CD4-positive, alpha-beta memory T cell (primary cell): ENCODE results near the gene KRT23. TPM values are rescaled to one million over a fixed set of nuclear protein-coding genes. Genes with fewer than 3 reads are reported as not detected.

Source experiments
- CTCF ChIA-PET: fragments of 350-600 bp; sonication (Branson Sonifier 250); formaldehyde crosslinking; loops from one replicate; lab custom pipeline; 2021; ENCODE audit warnings: inconsistent platforms; ENCODE audit not compliant: partially characterized antibody; lab: Charles Lee
- POLR2A ChIA-PET: fragments of 350-600 bp; sonication (Branson Sonifier 250); formaldehyde crosslinking; loops from one replicate; lab custom pipeline; 2021; ENCODE audit not compliant: partially characterized antibody; lab: Charles Lee
- DNase-seq, 5 donors: peaks; one replicate each; pipeline versions ENCODE4 v3.0.0 to v3.0.0-alpha.2; 2020 to 2022; ENCODE audit warnings: mixed read lengths in 1 of 5
- H3K27ac ChIP-seq: one replicate; pipeline ENCODE4 v1.7.0; 2013; ENCODE audit warnings: low read depth, low read length
- H3K27me3 ChIP-seq: 2 replicates; pipeline ENCODE4 v1.7.0; 2013; ENCODE audit warnings: mild to moderate bottlenecking, low read length, moderate library complexity; ENCODE audit not compliant: insufficient read depth
- H3K36me3 ChIP-seq: 2 replicates; pipeline ENCODE4 v1.7.0; 2013; ENCODE audit warnings: mild to moderate bottlenecking, low read length, moderate library complexity; ENCODE audit not compliant: insufficient read depth
- H3K4me1 ChIP-seq: 2 replicates; pipeline ENCODE4 v1.7.0; 2013; ENCODE audit warnings: mild to moderate bottlenecking, low read length, moderate library complexity; ENCODE audit not compliant: insufficient read depth
- H3K4me3 ChIP-seq, 2 donors: one replicate each; pipeline ENCODE4 v1.7.0; 2013; ENCODE audit warnings: low read length in 2 of 2, mild to moderate bottlenecking in 1 of 2
- H3K9me3 ChIP-seq, 2 donors: one replicate each; pipeline ENCODE4 v1.7.0; 2013; ENCODE audit warnings: low read length in 2 of 2, control low read depth in 1 of 2; ENCODE audit not compliant: control insufficient read depth in 1 of 2
- H3K27ac Mint-ChIP-seq, 7 donors: one replicate each; pipeline ENCODE4 v1.8.0; 2020 to 2021; ENCODE audit warnings: mixed read lengths in 7 of 7, mild to moderate bottlenecking in 6 of 7, inconsistent platforms in 3 of 7, moderate library complexity in 3 of 7
- H3K27me3 Mint-ChIP-seq, 2 donors: one replicate each; pipeline ENCODE4 v1.8.0; 2020 to 2021; ENCODE audit warnings: mixed read lengths in 2 of 2
- H3K36me3 Mint-ChIP-seq, 2 donors: one replicate each; pipeline ENCODE4 v1.8.0; 2020 to 2021; ENCODE audit warnings: mixed read lengths in 2 of 2, inconsistent platforms in 1 of 2, mild to moderate bottlenecking in 1 of 2
- H3K4me1 Mint-ChIP-seq, 4 donors: one replicate each; pipeline ENCODE4 v1.8.0; 2020 to 2021; ENCODE audit warnings: mixed read lengths in 4 of 4, mild to moderate bottlenecking in 1 of 4
- H3K4me3 Mint-ChIP-seq, 8 donors: one replicate each; pipeline ENCODE4 v1.8.0; 2020 to 2021; ENCODE audit warnings: mixed read lengths in 8 of 8, mild to moderate bottlenecking in 7 of 8, moderate library complexity in 6 of 8, inconsistent platforms in 3 of 8
- H3K9me3 Mint-ChIP-seq, 8 donors: one replicate each; pipeline ENCODE4 v1.8.0; 2020 to 2021; ENCODE audit warnings: mixed read lengths in 8 of 8, mild to moderate bottlenecking in 5 of 8, inconsistent platforms in 3 of 8, moderate library complexity in 1 of 8
- intact Hi-C: fragments of 100-400 bp; cut with micrococcal nuclease; formaldehyde crosslinking; loops from one replicate; pipeline ENCODE4 v1.15.1; 2023
- polyA plus RNA-seq, 2 donors: library from polyadenylated mRNA; unstranded; fragments of 300-500 nt; fragmentation: Illumina TruSeq; gene quantifications; one replicate each; pipeline ENCODE4 v1.2.3, GENCODE V29; 2021
- total RNA-seq, 2 experiments: library from RNA; stranded (reverse); gene quantifications; one replicate each; pipeline ENCODE4 v1.2.3, GENCODE V29; 2021

KRT23 gene
- total and polyA plus RNA-seq, 4 experiments from 2014 or later = 0.15 TPM; not detected in 3

DNA sequence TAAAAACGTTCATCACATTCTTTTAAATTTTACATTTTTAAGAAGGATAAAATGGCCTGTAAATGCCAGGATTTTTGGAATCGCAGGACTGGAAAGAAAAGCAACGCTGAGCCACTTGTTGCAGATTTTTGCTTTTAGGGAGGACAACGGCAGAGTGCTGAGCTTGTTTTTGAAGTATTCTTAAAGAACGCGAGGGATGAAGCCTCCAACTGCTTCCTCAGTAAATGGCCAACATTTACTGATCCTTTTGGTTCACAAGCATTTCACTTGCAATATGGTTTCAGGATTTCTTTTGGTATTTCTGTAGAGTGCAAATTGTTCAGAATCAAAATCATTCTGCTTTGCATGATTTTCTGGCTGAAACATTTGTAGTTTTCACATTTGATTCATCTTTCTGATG lies 2.8 kb upstream of the KRT23 start:
- no peaks in the 10 kb centered on the region for H3K4me1 ChIP-seq
- no peak overlapping the region for H3K4me3 Mint-ChIP-seq
- H3K4me1 Mint-ChIP-seq = no peaks in the 10 kb centered on the region
- no peak for DNase-seq
- CTCF ChIA-PET = no interaction called here
- no peak overlapping the region for H3K27ac Mint-ChIP-seq
- H3K36me3 ChIP-seq = no peaks in the 10 kb centered on the region
- H3K36me3 Mint-ChIP-seq = no peaks in the 10 kb centered on the region
- H3K9me3 ChIP-seq = no peaks in the 10 kb centered on the region
- POLR2A ChIA-PET = no interaction called here
- no peak overlapping the region for H3K27ac ChIP-seq
- intact Hi-C loops = no loop called here
- H3K27me3 ChIP-seq = no peaks in the 10 kb centered on the region
- no peaks in the 10 kb centered on the region for H3K9me3 Mint-ChIP-seq
- peaks cover 4 to 19% of the 10 kb centered on the region in 2 donors for H3K27me3 Mint-ChIP-seq
- no peak overlapping the region for H3K4me3 ChIP-seq

DNA sequence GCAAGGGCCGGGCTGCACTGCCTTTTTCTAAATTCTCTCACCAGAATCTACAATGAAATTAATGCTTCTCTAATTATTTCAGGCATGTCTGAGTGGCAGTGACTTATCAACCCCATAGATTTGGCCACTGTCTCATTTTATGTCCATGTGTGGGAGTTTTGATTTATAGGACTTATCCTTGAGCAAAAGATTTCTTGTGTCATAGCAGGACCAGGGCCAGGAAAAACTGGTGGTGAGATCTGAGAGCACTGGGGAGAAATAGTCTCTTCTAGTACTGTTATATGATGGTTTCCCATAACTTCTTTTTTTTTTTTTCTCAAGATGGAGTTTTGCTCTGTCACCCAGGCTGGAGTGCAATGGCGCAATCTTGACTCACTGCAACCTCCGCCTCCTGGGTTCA lies 1.5 kb upstream of the KRT23 start:
- no peaks in the 10 kb centered on the region for H3K36me3 Mint-ChIP-seq
- H3K9me3 Mint-ChIP-seq = no peaks in the 10 kb centered on the region
- intact Hi-C loops = no loop called here
- Histone ChIP-seq H3K36me3 (no peaks in the 10 kb centered on the region), H3K4me1 (no peaks in the 10 kb centered on the region), H3K27ac (no peak overlapping the region), H3K4me3 (no peak overlapping the region), H3K9me3 (no peaks in the 10 kb centered on the region), H3K27me3 (no peaks in the 10 kb centered on the region)
- no peak overlapping the region for H3K27ac Mint-ChIP-seq
- DNase-seq = no peak
- no peak overlapping the region for H3K4me3 Mint-ChIP-seq
- CTCF ChIA-PET = no interaction called here
- peaks cover 8 to 10% of the 10 kb centered on the region in 2 donors for H3K27me3 Mint-ChIP-seq
- H3K4me1 Mint-ChIP-seq = no peaks in the 10 kb centered on the region
- POLR2A ChIA-PET = no interaction called here

DNA sequence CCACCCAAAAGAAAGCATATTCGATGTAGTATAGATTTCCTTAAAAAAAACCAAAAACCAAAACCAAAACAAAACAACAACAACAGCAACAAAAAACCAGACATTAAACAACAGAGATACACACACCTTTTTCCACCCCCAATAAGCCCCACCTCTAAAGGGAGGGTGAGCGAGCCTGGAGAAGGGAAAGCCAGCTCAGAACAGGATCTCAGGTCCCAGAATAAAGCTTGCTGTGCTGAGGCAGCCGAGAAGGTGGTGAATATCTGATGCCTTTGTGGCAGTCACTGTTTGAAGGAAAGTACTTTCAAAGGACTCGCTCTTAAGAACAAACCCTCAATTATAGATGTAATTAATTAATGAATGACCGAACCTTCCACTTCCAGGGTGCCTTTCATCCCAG lies 470 bp downstream of the KRT23 start:
- CTCF ChIA-PET = no interaction called here
- H3K27me3 Mint-ChIP-seq = peaks cover 6 to 8% of the 10 kb centered on the region in 2 donors
- DNase-seq = no peak
- Histone ChIP-seq H3K27ac (no peak overlapping the region), H3K36me3 (no peaks in the 10 kb centered on the region), H3K9me3 (no peaks in the 10 kb centered on the region), H3K4me1 (no peaks in the 10 kb centered on the region), H3K4me3 (no peak overlapping the region), H3K27me3 (no peaks in the 10 kb centered on the region)
- H3K4me3 Mint-ChIP-seq = no peak overlapping the region
- H3K9me3 Mint-ChIP-seq = no peaks in the 10 kb centered on the region
- no peaks in the 10 kb centered on the region for H3K4me1 Mint-ChIP-seq
- no peak overlapping the region for H3K27ac Mint-ChIP-seq
- no peaks in the 10 kb centered on the region for H3K36me3 Mint-ChIP-seq
- POLR2A ChIA-PET = no interaction called here
- intact Hi-C loops = no loop called here

DNA sequence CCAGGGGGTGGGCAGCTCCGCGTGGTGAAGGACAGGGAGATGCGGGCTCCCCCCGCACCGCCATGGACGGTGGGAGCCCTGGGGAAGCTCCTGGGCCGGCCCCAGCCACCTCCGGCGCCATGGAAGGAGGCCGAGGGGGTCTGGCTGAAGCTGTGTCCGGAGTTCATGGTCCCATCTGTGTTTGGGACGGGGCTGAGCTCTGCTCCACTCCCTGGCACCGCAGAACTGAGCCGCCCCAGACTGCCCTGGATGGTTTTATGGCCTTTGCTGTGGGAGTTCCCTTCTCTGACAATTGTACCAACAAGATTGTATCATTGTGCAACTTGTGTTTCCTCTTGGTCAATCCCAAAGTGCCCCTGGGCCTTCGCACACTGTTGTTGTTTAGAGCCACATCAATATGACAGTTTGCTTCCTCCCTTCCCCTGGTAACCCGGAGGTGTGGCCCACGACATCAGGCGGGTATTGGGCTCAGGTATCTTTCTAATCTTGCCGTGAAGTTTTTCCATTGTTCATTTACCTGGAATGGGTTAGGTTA lies 942 bp downstream of the KRT23 start:
- ChIA-PET POLR2A (no interaction called here), CTCF (no interaction called here)
- no peak for DNase-seq
- Histone ChIP-seq H3K9me3 (no peaks in the 10 kb centered on the region), H3K27ac (no peak overlapping the region), H3K4me1 (no peaks in the 10 kb centered on the region), H3K4me3 (no peak overlapping the region), H3K27me3 (no peaks in the 10 kb centered on the region), H3K36me3 (no peaks in the 10 kb centered on the region)
- Mint-ChIP-seq H3K9me3 (no peaks in the 10 kb centered on the region), H3K27me3 (peaks cover 6 to 8% of the 10 kb centered on the region in 2 donors), H3K36me3 (no peaks in the 10 kb centered on the region), H3K27ac (no peak overlapping the region), H3K4me3 (no peak overlapping the region), H3K4me1 (no peaks in the 10 kb centered on the region)
- intact Hi-C loops = no loop called here

GRCh38 chr17:40935624-40936023 lies 1.8 kb downstream of the KRT23 start:
- H3K4me3 ChIP-seq = no peak overlapping the region
- CTCF ChIA-PET = interaction anchor here (1.4 kb wide), 1 partner anchor 27 kb away, joined by 3 read pairs; no protein-coding TSS in a partner anchor
- no peaks in the 10 kb centered on the region for H3K36me3 Mint-ChIP-seq

DNA sequence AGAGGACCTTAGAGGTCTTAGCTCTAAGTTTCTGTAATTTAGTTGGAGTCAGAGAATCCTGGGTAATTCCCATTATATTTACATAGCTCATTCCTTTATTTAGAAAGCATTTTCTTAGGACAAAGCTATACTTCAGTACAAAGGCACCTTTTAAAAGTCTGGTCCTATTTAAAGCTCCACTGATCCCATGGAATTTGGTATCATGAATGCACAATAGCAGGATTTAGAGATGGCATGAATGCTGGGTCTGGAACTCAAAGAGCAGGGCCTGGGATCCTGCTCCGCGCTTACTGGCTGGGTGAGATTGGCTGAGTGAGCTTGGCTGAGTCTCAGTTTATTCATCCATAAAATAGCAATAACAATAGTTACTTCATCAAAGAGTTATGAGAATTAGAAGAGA lies 4.8 kb downstream of the KRT23 start:
- H3K9me3 Mint-ChIP-seq = peaks cover 0 to 2% (median 0%) of the 10 kb centered on the region in 8 donors
- Histone ChIP-seq H3K36me3 (no peaks in the 10 kb centered on the region), H3K27me3 (no peaks in the 10 kb centered on the region), H3K9me3 (no peaks in the 10 kb centered on the region), H3K4me3 (no peak overlapping the region), H3K27ac (no peak overlapping the region), H3K4me1 (no peaks in the 10 kb centered on the region)
- H3K36me3 Mint-ChIP-seq = no peaks in the 10 kb centered on the region
- ChIA-PET CTCF (interaction anchor here (0.7 to 0.8 kb wide), 2 partner anchors 14 to 390 kb away, joined by 3 read pairs; no protein-coding TSS in a partner anchor), POLR2A (no interaction called here)
- intact Hi-C loops = no loop called here
- DNase-seq = no peak
- H3K27me3 Mint-ChIP-seq = peaks cover 9 to 10% of the 10 kb centered on the region in 2 donors
- H3K27ac Mint-ChIP-seq = no peak overlapping the region
- H3K4me1 Mint-ChIP-seq = no peaks in the 10 kb centered on the region
- no peak overlapping the region for H3K4me3 Mint-ChIP-seq

More at GRCh38 chr17:40935624-40936023, 1.8 kb downstream of the KRT23 start:
- peaks cover 6 to 9% of the 10 kb centered on the region in 2 donors for H3K27me3 Mint-ChIP-seq
- Histone ChIP-seq H3K9me3 (no peaks in the 10 kb centered on the region), H3K27ac (no peak overlapping the region), H3K4me1 (no peaks in the 10 kb centered on the region), H3K27me3 (no peaks in the 10 kb centered on the region), H3K36me3 (no peaks in the 10 kb centered on the region)
- no peak overlapping the region for H3K4me3 Mint-ChIP-seq
- H3K4me1 Mint-ChIP-seq = no peaks in the 10 kb centered on the region
- H3K27ac Mint-ChIP-seq = no peak overlapping the region
- no peaks in the 10 kb centered on the region for H3K9me3 Mint-ChIP-seq
- POLR2A ChIA-PET = interaction anchor here (0.6 kb wide), 1 partner anchor 983 kb away, joined by 3 read pairs; the partner anchor contains the start of gene ACLY
- intact Hi-C loops = no loop called here
- DNase-seq = peak in 3 of 5 donors; percentile 13 to 19 (median 19)

- Histone ChIP-seq H3K4me1 (no peaks in the 10 kb centered on the region), H3K36me3 (no peaks in the 10 kb centered on the region), H3K4me3 (no peak overlapping the region), H3K27ac (no peak overlapping the region), H3K27me3 (peaks cover 4% of the 10 kb centered on the region), H3K9me3 (no peaks in the 10 kb centered on the region)
- Mint-ChIP-seq H3K36me3 (no peaks in the 10 kb centered on the region), H3K27me3 (peaks cover 14 to 21% of the 10 kb centered on the region in 2 donors), H3K27ac (no peak overlapping the region), H3K9me3 (peaks cover 0 to 2% (median 0%) of the 10 kb centered on the region in 8 donors), H3K4me1 (no peaks in the 10 kb centered on the region), H3K4me3 (no peak overlapping the region)
- CTCF ChIA-PET = interaction anchor here (1.1 kb wide), 1 partner anchor 718 kb away, joined by 3 read pairs; no protein-coding TSS in a partner anchor
- DNase-seq = no peak
- intact Hi-C loops = no loop called here
- POLR2A ChIA-PET = no interaction called here
These were observed 6.1 kb downstream of the KRT23 start for GRCh38 chr17:40931311-40931710.
